Effector CD8-positive, alpha-beta T cell (primary cell): ENCODE data around the gene TNS3.

Experiments
- DNase-seq: peaks from one replicate; lab custom pipeline; 2025; lab: John Stamatoyannopoulos, UW

TNS3 gene

GRCh38 chr7:47407136-47407535 lies 174.8 kb downstream of the TNS3 start:
- DNase-seq, result no peak

DNA sequence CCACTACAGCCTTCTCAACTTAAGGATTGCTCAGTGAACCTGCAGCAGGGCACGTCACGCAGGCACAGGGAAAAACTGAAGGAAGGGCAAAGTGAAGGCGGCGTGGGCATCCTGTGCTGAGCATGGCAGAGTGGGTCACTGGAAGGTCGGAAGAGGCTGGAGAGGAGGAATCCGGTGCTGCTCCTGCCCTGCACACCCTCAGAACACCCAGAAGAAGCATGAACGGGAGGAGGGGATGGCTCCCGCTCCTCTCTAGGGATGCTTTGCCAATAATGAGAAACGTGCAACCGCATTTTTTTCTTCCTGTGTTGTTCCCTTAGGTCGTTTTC lies 175.1 kb downstream of the TNS3 start:
- DNase-seq, result no peak

DNA sequence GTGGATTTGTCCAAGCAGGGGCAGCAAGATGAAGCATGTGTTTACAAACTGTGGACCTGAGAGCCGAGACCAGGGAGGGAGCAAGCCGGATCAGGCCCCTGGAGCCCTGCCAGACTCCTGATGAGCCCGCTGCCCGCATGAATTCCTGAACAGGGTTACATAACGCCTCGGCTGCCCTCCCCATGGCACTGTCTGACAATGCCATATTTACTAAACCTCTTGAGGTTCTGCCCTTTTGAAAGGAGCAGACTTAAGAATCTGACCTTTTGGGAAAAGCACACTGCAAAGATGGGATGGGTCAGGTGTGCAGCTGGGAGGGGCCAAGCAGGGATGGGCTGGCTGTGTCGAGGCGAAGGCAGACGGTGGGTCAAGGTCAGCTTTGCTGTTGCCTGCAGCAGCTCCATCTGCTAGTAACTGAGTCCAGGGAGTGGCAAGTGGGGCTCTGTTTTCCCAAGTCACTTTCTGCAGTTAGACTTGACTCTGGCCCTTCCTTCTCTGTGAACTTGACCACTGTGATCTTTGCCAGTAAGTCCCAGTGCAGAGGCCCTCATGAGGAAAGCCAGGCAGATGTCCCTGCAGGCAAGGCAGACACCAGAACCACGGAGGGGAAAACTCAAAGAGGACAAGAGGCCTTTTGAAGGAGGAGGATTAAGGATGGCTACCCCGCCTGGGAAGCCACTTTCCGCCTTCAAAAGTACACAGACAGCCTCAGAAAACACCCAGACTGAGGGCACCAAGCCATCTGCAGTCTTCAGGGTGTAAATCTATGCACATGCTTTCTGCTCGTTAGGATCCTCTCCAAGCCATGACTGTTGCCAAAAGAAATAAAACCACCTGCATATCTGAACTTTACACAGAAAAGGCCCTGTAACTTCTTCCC lies 175.8 kb downstream of the TNS3 start:
- no peak for DNase-seq

- DNase-seq, result no peak
These were observed 176.5 kb downstream of the TNS3 start for GRCh38 chr7:47405286-47405904.

- no peak for DNase-seq
These were observed 177.9 kb downstream of the TNS3 start for GRCh38 chr7:47404010-47404409.

- no peak for DNase-seq
These were observed 178.7 kb downstream of the TNS3 start for GRCh38 chr7:47402941-47403866.

GRCh38 chr7:47401611-47402570 lies 180.0 kb downstream of the TNS3 start:
- no peak for DNase-seq

- no peak for DNase-seq
These were observed 181.1 kb downstream of the TNS3 start for GRCh38 chr7:47400741-47401206.

GRCh38 chr7:47400001-47400400 lies 181.9 kb downstream of the TNS3 start:
- DNase-seq, result no peak

DNA sequence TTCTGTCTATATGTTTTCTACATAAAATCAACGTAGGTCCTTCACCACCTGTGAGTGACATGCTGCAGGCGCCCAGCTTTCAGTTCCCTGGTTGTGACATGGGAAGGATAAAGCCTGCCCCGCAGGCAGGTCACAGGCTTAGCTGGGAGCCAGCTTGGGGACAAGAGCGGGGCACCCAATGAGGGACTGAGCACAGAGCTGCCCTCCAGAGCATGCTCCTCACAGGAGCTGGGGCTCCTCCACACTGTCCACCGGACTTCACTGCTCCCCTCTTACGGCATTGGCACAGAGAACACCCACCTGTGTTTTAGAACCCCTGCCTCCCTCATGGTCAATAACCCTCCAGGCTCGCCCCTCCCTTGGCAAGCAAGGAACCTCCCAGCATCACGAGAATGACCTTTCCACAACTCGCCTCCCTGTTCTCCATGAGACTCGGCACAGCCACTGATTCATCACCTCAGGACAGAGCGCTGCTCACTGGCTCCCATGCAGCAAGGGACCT lies 187.1 kb downstream of the TNS3 start:
- DNase-seq, result no peak

- no peak for DNase-seq
These were observed 187.7 kb downstream of the TNS3 start for GRCh38 chr7:47394216-47394615.

- no peak for DNase-seq
These were observed 188.5 kb downstream of the TNS3 start for GRCh38 chr7:47393406-47393805.

- no peak for DNase-seq
These were observed 189.6 kb downstream of the TNS3 start for GRCh38 chr7:47392241-47392759.

DNA sequence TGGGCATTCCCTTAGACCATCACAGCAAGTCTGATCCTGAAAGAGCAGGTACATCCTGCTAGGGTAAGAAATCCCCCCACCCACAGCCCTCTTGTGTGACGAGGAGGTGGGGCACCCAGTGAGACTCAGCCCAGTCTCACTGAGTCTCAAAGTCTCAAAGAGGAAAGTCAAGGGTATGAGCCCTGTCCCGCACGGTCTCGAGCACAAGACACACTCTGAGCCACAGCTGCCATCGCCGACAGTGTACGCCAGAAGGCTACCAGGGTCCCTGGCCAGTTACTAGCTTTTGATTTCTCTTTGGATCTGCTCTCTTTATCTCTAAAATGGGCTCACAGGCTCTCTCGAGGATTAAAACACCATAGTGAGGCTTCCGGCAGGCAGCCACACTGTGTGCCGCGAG lies 190.2 kb downstream of the TNS3 start:
- DNase-seq, result no peak

GRCh38 chr7:47390914-47391313 lies 191.0 kb downstream of the TNS3 start:
- DNase-seq, result no peak

GRCh38 chr7:47389923-47390630 lies 191.8 kb downstream of the TNS3 start:
- DNase-seq, result no peak

DNA sequence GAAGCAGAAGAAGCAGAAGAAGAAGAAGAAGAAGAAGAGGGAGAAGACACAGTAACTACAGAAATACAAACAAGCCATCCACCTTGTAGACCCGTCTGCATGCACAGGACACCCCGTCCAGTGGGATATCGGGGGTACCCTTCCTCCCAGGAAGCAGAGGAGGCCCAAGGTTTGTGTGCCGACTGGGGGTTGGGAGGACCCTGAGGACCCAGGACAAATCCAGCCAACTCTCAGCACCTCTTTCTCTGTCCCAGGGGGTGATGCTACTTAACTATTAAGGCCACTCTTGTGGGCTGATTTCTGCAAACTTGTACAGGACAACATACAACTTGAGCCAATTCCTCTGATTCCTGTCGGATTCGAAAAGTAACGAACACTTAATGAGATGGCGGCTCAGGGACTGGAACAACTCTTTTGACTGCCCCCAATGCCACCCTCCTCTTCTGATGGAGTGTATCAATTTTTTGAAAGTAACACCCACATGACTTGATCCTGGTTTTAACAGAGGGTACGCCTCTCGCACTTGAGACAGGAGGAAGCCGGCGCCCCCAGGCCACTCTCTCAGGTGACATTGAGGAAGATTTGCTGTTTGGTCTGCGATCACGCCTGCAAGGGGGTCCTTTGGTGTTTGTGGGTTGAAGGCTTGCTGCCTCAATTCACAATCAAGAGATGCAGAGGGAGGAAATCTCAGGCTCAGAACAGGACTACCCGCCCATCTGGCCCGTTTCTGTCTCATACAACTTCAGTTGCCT lies 192.6 kb downstream of the TNS3 start:
- DNase-seq, result no peak

- DNase-seq, result no peak
These were observed 194.4 kb downstream of the TNS3 start for GRCh38 chr7:47387506-47387905.

DNA sequence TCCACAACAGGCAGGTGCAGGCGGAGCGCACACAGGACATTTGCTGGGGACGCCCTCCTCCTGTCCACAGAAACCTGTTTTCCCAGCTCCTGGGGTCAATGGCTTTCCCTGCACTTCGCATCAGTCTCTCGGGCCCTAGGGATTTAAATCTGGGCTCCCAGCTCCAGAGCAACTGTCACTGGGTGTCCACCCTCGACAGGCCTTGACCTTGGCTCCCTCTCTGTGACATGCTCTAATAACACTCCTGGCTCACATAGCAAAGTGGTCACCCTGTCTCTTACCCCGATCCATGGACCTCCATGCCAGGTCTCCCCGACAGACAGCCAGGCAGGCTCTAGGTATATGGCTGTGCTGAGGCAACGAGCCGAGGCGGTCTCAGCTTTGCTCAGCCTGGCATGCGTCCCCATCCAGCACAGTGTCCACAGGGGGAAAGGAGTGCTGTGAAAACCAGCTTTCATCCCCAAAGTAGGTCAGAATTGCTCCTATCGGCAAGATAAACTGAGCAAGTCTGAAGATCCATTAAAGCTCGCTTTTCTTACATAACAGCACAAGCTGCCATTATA lies 195.6 kb downstream of the TNS3 start:
- DNase-seq, result no peak
